ENCODE data around the gene MMP11. TPM values are rescaled to one million over a fixed set of nuclear protein-coding genes. Genes with fewer than 3 reads are reported as not detected.

MMP11 gene
- total and polyA plus RNA-seq, 4 donors, result 0.33 to 33.7 (median 0.61) TPM

DNA sequence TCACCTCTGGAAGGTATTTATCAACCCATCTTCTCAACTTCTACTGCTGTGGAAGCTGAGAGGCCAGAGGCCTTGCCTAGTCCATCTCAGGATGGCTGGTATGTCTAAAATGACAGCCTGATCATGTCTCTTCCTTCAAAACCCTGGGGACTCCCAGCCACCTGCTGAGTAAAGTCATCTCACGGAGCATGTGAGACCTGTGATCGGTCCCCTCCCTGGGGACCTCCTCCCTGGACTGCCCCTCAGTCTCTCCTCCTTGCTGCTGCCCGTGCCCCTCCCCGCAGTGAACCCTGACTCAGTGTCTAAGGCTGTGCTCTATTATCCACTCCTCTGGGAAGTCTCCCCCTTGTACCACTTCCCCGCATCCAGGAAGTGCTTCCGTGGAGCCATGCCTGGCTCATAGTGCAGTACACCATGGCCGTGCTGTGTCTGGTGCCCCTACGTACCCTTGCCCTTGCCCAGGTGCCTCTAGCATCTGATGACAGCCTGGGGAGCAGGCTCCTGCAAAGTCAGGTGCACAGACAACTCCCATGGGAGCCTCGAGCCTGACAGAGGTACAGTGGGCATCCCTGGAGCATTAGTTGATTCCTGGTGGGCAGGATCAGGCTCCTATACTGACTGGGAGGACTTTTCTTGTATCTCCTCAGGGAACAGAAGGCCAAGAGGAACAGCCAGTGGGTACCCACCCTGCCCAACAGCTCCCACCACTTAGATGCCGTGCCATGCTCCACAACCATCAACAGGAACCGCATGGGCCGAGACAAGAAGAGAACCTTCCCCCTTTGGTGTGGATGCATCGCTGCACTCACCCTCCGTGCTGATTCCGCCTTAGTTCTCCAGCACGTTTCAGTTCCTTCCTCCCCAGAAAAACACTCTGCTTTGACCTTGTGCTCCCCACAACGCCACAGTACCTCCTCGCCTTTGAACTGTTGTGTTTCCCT is 27.9 kb downstream of the MMP11 start:
- H3K36me3 ChIP-seq (ENCODE audit: control insufficient read depth in 4 of 4, insufficient read depth in 3 of 4, low read depth in 1 of 4, low read length in 3 of 4), result peaks cover 11 to 58% (median 33%) of the 10 kb centered on the region in 4 donors
- no peaks in the 10 kb centered on the region for H3K9me3 ChIP-seq (ENCODE audit: control insufficient read depth in 4 of 4, low read length in 3 of 4)
- H3K4me1 ChIP-seq (ENCODE audit: control insufficient read depth in 4 of 4, insufficient read depth in 4 of 4, low read length in 3 of 4), result peaks cover 3 to 12% (median 9%) of the 10 kb centered on the region in 4 donors
- no peak overlapping the region for H3K9ac ChIP-seq (ENCODE audit: low read depth in 1 of 2, low read length in 2 of 2)
- no peak overlapping the region for H3K27ac ChIP-seq (ENCODE audit: low read depth in 1 of 2, low read length in 2 of 2)
- no peak overlapping the region for H3K4me3 ChIP-seq (ENCODE audit: low read depth in 1 of 3, low read length in 3 of 3)
- no peaks in the 10 kb centered on the region for H3K27me3 ChIP-seq (ENCODE audit: control insufficient read depth in 4 of 4, insufficient read depth in 4 of 4, low read length in 3 of 4)
- TF ChIP-seq, protein P1, sequence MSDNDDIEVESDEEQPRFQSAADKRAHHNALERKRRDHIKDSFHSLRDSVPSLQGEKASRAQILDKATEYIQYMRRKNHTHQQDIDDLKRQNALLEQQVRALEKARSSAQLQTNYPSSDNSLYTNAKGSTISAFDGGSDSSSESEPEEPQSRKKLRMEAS (IDR thresholded peaks at IDR 0.05), result no peak
- TF ChIP-seq FOXA1 (IDR thresholded peaks at IDR 0.05) (no peak), RAD21 (IDR thresholded peaks at IDR 0.05) (no peak), JUND (IDR thresholded peaks at IDR 0.05) (no peak), HNF4G (IDR thresholded peaks at IDR 0.05) (no peak), RXRA (IDR thresholded peaks at IDR 0.05) (no peak), SP1 (IDR thresholded peaks at IDR 0.05) (no peak), FOXA2 (IDR thresholded peaks at IDR 0.05) (no peak)
- TF ChIP-seq, protein P2, sequence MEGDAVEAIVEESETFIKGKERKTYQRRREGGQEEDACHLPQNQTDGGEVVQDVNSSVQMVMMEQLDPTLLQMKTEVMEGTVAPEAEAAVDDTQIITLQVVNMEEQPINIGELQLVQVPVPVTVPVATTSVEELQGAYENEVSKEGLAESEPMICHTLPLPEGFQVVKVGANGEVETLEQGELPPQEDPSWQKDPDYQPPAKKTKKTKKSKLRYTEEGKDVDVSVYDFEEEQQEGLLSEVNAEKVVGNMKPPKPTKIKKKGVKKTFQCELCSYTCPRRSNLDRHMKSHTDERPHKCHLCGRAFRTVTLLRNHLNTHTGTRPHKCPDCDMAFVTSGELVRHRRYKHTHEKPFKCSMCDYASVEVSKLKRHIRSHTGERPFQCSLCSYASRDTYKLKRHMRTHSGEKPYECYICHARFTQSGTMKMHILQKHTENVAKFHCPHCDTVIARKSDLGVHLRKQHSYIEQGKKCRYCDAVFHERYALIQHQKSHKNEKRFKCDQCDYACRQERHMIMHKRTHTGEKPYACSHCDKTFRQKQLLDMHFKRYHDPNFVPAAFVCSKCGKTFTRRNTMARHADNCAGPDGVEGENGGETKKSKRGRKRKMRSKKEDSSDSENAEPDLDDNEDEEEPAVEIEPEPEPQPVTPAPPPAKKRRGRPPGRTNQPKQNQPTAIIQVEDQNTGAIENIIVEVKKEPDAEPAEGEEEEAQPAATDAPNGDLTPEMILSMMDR (IDR thresholded peaks at IDR 0.05; ENCODE audit: low read depth, low read length, missing input control), result no peak
- TF ChIP-seq, protein P3, sequence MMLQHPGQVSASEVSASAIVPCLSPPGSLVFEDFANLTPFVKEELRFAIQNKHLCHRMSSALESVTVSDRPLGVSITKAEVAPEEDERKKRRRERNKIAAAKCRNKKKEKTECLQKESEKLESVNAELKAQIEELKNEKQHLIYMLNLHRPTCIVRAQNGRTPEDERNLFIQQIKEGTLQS (IDR thresholded peaks at IDR 0.05), result no peak
- TF ChIP-seq, protein P4, sequence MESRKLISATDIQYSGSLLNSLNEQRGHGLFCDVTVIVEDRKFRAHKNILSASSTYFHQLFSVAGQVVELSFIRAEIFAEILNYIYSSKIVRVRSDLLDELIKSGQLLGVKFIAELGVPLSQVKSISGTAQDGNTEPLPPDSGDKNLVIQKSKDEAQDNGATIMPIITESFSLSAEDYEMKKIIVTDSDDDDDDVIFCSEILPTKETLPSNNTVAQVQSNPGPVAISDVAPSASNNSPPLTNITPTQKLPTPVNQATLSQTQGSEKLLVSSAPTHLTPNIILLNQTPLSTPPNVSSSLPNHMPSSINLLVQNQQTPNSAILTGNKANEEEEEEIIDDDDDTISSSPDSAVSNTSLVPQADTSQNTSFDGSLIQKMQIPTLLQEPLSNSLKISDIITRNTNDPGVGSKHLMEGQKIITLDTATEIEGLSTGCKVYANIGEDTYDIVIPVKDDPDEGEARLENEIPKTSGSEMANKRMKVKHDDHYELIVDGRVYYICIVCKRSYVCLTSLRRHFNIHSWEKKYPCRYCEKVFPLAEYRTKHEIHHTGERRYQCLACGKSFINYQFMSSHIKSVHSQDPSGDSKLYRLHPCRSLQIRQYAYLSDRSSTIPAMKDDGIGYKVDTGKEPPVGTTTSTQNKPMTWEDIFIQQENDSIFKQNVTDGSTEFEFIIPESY (IDR thresholded peaks at IDR 0.05), result no peak
- DNase-seq (ENCODE audit: low spot score), result no peak
- 95% methylated on average over 18 of the region's 18 CpGs for WGBS

DNA sequence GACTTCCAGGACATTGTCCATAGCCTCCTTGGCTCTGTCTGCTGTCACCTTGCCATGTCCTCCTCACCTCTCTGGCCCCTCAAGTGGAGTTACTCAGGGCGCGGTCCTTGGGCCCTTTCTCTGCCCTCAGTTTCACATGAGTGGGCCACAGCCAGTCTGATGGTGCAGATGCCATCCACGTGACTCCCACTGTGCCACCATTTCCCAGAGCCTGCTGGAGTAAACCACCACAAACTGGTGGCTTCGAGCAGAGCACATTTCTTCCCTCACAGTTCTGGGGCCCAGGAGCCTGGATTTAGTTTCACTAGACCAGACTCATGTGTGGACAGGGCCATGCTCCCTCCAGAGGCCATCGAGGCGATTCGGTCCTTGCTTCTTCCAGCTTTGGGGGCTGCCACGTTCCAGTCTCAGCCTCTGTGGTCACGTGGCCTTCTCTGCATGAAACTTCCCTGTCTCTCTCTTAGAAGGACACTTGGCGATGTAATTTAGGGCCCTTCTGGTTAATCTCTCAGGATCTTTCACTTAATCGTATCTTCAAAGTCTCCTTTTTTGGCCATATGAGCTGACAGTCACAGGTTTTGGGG is 28.7 kb downstream of the MMP11 start:
- peaks cover 8 to 59% (median 31%) of the 10 kb centered on the region in 4 donors for H3K36me3 ChIP-seq (ENCODE audit: control insufficient read depth in 4 of 4, insufficient read depth in 3 of 4, low read depth in 1 of 4, low read length in 3 of 4)
- H3K27me3 ChIP-seq (ENCODE audit: control insufficient read depth in 4 of 4, insufficient read depth in 4 of 4, low read length in 3 of 4), result no peaks in the 10 kb centered on the region
- 96% methylated on average over 11 of the region's 11 CpGs for WGBS
- no peak overlapping the region for H3K27ac ChIP-seq (ENCODE audit: low read depth in 1 of 2, low read length in 2 of 2)
- no peak for DNase-seq (ENCODE audit: low spot score)
- H3K4me1 ChIP-seq (ENCODE audit: control insufficient read depth in 4 of 4, insufficient read depth in 4 of 4, low read length in 3 of 4), result peaks cover 3 to 12% (median 9%) of the 10 kb centered on the region in 4 donors
- H3K9me3 ChIP-seq (ENCODE audit: control insufficient read depth in 4 of 4, low read length in 3 of 4), result no peaks in the 10 kb centered on the region
- no peak overlapping the region for H3K4me3 ChIP-seq (ENCODE audit: low read depth in 1 of 3, low read length in 3 of 3)
- H3K9ac ChIP-seq (ENCODE audit: low read depth in 1 of 2, low read length in 2 of 2), result no peak overlapping the region
- no peak for TF ChIP-seq FOXA2 (IDR thresholded peaks at IDR 0.05)
- TF ChIP-seq, protein P5, sequence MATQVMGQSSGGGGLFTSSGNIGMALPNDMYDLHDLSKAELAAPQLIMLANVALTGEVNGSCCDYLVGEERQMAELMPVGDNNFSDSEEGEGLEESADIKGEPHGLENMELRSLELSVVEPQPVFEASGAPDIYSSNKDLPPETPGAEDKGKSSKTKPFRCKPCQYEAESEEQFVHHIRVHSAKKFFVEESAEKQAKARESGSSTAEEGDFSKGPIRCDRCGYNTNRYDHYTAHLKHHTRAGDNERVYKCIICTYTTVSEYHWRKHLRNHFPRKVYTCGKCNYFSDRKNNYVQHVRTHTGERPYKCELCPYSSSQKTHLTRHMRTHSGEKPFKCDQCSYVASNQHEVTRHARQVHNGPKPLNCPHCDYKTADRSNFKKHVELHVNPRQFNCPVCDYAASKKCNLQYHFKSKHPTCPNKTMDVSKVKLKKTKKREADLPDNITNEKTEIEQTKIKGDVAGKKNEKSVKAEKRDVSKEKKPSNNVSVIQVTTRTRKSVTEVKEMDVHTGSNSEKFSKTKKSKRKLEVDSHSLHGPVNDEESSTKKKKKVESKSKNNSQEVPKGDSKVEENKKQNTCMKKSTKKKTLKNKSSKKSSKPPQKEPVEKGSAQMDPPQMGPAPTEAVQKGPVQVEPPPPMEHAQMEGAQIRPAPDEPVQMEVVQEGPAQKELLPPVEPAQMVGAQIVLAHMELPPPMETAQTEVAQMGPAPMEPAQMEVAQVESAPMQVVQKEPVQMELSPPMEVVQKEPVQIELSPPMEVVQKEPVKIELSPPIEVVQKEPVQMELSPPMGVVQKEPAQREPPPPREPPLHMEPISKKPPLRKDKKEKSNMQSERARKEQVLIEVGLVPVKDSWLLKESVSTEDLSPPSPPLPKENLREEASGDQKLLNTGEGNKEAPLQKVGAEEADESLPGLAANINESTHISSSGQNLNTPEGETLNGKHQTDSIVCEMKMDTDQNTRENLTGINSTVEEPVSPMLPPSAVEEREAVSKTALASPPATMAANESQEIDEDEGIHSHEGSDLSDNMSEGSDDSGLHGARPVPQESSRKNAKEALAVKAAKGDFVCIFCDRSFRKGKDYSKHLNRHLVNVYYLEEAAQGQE (IDR thresholded peaks at IDR 0.05), result no peak
- no peak for TF ChIP-seq GABPA (IDR thresholded peaks at IDR 0.05 in 1 of 2, conservative IDR thresholded peaks at IDR 0.05 in 1 of 2)
- no peak for TF ChIP-seq EGR1 (IDR thresholded peaks at IDR 0.05; ENCODE audit: low read depth in 2 of 2)
- TF ChIP-seq HNF4A (conservative IDR thresholded peaks at IDR 0.05), result no peak
- TF ChIP-seq HNF4G (IDR thresholded peaks at IDR 0.05), result no peak
- TF ChIP-seq JUND (IDR thresholded peaks at IDR 0.05), result no peak
- no peak for TF ChIP-seq YY1 (IDR thresholded peaks at IDR 0.05)
- TF ChIP-seq SP1 (IDR thresholded peaks at IDR 0.05), result no peak
- no peak for TF ChIP-seq RXRA (IDR thresholded peaks at IDR 0.05)
- TF ChIP-seq, protein P2 (IDR thresholded peaks at IDR 0.05; ENCODE audit: low read depth, low read length, missing input control), result no peak
- TF ChIP-seq NR2F2 (IDR thresholded peaks at IDR 0.05), result no peak

Measured in liver (tissue), 9 donors.